Measurements from ENCODE around the gene DCTN2. TPM values are rescaled to one million over a fixed set of nuclear protein-coding genes. Genes with fewer than 3 reads are reported as not detected.
"Not testable (repeated sequence)": the region's sequence is repeated elsewhere in the genome, so short reads cannot be mapped to it uniquely, and the experiment has no call there.

Gene DCTN2
- total RNA-seq, 1 donor from 2014 or later, result 28.9 TPM

DNA sequence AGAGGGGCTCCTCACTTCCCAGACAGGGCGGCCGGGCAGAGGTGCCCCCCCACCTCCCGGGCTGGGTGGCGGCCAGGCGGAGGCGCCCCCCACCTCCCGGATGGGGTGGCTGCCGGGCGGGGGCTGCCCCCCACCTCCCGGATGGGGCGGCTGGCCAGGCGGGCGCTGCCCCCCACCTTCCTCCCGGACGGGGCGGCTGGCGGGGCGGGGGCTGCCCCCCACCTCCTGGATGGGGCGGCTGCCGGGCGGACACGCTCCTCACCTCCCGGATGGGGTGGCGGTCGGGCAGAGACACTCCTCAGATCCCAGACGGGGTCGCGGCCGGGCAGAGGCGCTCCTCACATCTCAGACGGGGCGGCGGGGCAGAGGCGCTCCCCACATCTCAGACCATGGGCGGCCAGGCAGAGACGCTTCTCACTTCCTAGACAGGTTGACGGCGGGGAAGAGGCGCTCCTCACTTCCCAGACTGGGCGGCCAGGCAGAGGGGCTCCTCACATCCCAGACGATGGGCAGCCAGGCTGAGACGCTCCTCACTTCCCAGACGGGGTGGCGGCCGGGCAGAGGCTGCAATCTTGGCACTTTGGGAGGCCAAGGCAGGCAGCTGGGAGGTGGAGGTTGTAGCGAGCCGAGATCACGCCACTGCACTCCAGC is 51.8 kb downstream of the DCTN2 start:
- ATAC-seq; DNase-seq (ENCODE audit: low spot score): not testable (repeated sequence)

DNA sequence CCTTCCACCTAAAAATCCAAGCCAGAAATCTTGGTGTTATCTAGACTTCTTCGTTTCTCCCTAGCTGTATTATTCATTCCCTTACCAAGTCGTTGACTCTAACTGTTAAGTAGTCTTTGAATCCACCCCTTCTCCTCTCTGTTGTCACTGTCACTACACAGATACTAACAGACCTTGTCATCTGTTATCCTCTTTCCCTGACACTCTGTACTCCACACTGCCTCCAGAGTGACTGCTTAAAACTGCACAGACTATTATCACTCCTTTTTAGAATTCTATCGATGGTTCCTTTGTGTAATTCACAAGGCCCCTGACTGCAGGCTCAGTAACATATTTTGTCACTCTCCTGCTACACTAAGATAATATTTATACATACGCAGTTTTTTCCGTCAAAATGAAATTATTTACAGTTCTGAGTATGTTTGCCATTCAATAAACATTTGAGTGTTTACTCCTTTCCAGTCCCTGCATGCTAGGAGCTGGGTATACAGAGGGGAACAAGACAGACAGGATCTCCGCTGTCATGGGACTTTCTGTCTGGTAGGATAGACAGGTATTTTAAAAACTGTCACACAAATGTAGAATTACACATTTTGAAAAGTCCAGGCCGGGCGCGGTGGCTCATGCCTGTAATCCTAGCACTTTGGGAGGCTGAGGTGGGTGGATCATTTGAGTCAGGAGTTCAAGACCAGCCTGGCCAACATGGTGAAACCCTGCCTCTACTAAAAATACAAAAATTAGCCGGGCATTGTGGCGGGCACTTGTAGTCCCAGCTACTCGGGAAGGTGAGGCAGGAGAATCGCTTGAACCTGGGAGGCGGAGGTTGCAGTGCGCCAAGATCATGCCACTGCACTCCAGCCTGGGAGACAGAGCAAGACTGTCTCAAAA is 55.4 kb downstream of the DCTN2 start:
- DNase-seq (ENCODE audit: low spot score), result no peak
- no peak for ATAC-seq

DNA sequence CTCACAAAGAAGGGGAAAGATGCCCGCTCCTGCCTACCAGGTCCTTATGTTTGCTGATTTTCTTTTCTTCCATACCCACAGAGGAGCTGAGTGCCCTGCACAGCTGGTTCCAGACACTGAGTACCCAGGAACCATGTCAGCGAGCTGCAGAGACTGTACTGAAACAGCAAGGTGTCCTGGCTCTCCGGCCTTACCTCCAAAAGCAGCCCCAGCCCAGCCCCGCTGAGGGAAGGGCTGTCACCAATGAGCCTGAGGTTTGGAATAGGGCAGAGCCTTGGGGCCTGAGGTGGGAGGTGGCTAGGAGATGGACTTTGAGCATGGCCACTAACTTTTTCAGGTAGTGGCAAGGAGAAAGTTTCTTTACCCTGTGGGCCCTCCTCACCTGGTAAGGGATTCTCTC is 56.9 kb downstream of the DCTN2 start:
- DNase-seq (ENCODE audit: low spot score) (no peak), ATAC-seq (no peak)

DNA sequence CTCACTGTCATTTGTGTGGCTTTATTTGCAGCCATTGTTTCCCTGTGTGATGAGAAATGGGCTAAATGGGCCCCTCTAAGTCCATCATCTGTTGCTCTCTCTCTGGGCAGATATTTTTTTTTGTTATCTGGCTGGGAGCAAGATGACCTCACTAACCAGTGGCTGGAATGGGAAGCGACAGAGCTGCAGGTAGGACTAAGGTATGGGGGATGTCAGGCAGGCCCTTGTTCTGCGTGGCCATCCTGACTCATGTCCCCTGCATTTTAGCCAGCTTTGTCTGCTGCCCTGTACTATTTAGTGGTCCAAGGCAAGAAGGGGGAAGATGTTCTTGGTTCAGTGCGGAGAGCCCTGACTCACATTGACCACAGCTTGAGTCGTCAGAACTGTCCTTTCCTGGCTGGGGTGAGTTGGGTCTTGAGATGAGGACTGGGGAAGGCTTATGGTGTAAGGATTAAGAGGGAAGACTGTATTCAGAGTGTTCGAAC is 57.8 kb downstream of the DCTN2 start:
- DNase-seq (ENCODE audit: low spot score), result no peak
- ATAC-seq, result no peak

DNA sequence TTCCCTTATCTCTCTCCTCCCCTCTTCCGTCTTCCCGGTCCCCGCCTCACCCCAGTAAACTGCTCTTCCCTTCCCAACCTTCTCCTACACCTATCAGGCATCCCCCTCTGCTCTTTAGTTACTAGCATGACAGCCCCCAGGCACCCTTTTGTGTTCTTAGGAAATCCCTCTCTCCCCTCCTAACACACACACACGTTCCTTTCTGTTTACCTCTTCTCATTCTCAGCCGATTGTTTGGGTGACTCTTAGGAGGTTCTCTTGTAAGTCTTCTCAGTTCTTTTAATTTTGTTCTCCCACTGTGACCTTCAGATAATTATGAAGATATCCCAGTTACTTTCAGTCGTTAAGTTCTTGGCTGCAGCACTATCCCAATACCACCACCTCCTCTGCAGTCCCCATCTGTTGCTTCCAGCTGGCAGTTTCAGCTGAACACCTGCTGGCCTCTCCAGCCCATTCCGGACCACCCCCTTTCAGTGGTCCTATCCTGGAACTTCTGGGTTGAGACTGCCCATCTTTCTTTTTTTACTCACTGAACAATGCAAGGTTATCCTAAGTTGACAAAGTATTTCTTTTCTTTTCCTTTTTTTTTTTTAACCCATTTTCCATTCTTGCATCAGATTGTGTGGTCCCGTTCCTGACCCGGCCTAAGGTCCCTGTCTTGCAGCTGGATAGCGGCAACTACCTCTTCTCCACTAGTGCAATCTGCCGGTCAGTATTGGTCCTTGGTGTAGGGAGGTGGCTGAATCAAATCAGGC is 58.4 kb downstream of the DCTN2 start:
- ATAC-seq, result no peak
- no peak for DNase-seq (ENCODE audit: low spot score)

DNA sequence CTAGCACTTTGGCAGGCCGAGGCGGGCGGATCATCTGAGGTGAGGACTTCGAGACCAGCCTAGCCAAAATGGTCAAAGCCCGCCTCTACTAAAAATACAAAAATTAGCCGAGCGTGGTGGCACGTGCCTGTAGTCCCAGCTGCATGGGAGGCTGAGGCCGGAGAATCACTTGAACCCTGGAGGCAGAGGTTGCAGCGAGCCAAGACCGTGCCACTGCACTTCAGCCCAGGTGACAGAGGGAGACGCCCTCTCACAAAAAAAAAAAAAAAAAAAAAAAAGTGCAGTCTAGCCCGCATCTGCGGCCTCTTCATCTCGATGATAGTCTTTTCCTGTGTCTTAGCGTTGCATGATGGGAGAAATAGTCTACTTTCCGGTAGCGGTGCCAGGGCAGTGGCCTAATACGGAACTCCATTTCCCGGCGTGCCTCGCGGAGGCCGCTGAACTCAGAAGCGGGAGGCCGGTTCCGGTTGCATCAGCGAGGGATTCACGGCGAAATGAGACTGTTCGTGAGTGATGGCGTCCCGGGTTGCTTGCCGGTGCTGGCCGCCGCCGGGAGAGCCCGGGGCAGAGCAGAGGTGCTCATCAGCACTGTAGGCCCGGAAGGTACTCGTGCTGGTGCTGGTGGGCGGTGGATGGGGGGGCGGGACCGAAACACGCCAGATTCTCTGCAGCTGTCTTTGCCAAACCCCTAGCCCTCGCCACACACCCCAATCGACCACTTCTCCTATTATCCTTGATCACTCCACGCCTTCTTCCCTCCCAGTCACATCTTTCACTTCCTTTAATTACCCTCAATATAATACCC is 59.2 kb downstream of the DCTN2 start, which contains the start of gene MARS1:
TSS of gene MARS1 (plus strand) at position 472 of the 805 bp plus-strand sequence. CDS start at position 495, 23 bp downstream.
- DNase-seq (ENCODE audit: low spot score), result peak; percentile 97
- ATAC-seq, result peak; percentile 95

DNA sequence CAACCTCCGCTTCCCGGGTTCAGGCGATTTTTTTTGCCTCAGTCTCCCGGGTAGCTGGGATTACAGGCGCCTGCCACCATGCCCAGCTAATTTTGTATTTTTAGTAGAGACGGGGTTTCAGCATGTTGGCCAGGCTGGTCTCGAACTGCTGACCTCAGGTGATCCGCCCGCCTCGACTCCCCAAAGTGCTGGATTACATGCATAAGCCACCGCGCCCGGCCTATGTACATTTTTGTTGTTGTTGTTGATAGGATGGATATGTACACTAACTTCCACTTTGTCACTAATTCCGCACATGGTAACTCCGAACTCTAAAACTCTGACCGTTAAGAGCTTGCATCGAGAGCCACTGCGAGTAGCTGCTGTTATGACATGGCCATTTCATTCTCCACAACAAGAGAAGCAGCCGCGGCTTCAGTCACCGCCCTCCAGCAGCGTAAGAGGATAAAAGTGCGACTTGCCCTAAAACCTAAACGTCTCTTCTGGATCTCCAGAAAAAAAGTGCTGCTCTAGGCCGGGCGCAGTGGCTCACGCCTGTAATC is 59.9 kb downstream of the DCTN2 start:
- ATAC-seq (no peak), DNase-seq (ENCODE audit: low spot score) (no peak)

DNA sequence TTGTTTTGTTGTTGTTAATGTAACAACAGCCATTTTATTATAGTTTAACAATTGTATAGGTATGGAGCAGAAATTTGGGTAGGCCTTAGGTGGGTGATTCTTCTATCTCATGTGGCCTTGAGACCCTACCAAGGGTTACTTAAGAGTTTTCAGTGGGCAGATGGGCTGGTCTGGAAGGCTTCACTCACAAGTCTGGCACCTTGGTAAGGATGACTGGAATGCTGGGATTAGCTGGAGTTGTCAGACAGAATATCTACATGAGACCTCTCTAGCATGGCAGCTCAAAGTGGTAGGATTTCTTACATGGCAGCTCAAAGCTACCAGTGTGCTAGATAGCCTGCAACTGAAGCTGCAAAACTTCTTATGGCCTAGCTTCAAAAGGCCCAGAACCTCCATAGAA is 61.3 kb downstream of the DCTN2 start:
- DNase-seq (ENCODE audit: low spot score), result no peak
- ATAC-seq, result no peak

DNA sequence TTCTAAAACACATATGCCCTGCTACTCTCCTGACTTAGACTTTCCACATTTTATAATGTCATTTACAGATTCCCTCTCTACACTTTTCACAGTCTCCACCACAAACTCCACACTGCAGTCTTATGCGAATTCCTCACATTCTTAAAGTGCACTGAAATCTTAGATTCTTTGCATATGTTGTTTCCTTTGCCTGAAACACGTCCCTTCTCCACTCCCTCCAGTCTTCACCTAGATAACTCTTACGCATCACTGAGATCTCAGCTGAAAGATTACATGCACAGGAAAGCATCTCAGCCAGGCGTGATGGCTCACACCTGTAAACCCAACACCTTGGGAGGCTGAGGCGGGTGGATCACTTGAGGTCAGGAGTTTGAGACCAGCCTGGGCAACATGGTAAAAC is 63.5 kb downstream of the DCTN2 start:
- no peak for DNase-seq (ENCODE audit: low spot score)

DNA sequence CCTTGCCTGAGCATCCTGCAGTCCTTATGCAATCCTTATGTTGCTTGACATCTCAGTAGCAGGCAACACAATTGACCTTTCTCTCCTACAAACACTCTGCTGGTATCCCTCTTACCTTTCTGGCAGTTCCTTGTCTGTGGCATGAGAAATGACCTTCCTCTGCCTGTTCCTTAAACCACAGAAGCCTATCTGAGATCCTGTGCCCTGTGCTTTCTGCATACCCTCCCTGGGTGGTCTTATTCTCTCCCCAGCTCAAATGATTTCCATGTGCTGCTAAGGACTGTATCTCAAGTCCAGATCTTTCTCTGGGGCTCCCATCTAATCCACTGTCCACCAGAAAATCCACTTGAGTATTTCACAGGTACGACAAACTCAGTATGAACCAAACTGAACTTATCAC is 65.3 kb downstream of the DCTN2 start:
- ATAC-seq (no peak), DNase-seq (ENCODE audit: low spot score) (no peak)

More for the DNA sequence above, 63.5 kb downstream of the DCTN2 start:
- ATAC-seq, result no peak

Other genes with a start within 250 kb of the DCTN2 start
- gene R3HDM2, start 116.1 kb downstream of the DCTN2 start, total RNA-seq, result 38.6 TPM
- 51.9 TPM for gene INHBC, start 112.4 kb downstream of the DCTN2 start, total RNA-seq
- gene INHBE, start 91.9 kb downstream of the DCTN2 start, total RNA-seq, result 81.6 TPM
- 0.20 TPM for gene GLI1, start 87.4 kb downstream of the DCTN2 start, total RNA-seq
- 4.3 TPM for gene ARHGAP9, start 67.3 kb downstream of the DCTN2 start, total RNA-seq
- gene MARS1, start 59.1 kb downstream of the DCTN2 start, total RNA-seq, result 71.1 TPM
- 13.9 TPM for gene DDIT3, start 26.7 kb downstream of the DCTN2 start, total RNA-seq
- gene MBD6, start 24.4 kb downstream of the DCTN2 start, total RNA-seq, result 59.6 TPM
- 0.05 TPM for gene KIF5A, start 2.9 kb upstream of the DCTN2 start, total RNA-seq
- 11.8 TPM for gene PIP4K2C, start 44.0 kb upstream of the DCTN2 start, total RNA-seq
- 2.2 TPM for gene DTX3, start 57.6 kb upstream of the DCTN2 start, total RNA-seq
- 1.5 TPM for gene ARHGEF25, start 64.2 kb upstream of the DCTN2 start, total RNA-seq
- 0.60 TPM for gene B4GALNT1, start 86.0 kb upstream of the DCTN2 start, total RNA-seq
- gene OS9, start 146.9 kb upstream of the DCTN2 start, total RNA-seq, result 230 TPM
- gene AGAP2, start 191.6 kb upstream of the DCTN2 start, total RNA-seq, result 0.83 TPM
- gene TSPAN31, start 197.8 kb upstream of the DCTN2 start, total RNA-seq, result 18.2 TPM
- gene CDK4, start 205.1 kb upstream of the DCTN2 start, total RNA-seq, result 30.8 TPM
- 3.6 TPM for gene MARCHF9, start 207.9 kb upstream of the DCTN2 start, total RNA-seq
- 0.45 TPM for gene CYP27B1, start 219.9 kb upstream of the DCTN2 start, total RNA-seq
- 9.7 TPM for gene METTL1, start 224.9 kb upstream of the DCTN2 start, total RNA-seq
- gene EEF1AKMT3, start 225.4 kb upstream of the DCTN2 start, total RNA-seq, result 6.0 TPM
- gene TSFM, start 235.6 kb upstream of the DCTN2 start, total RNA-seq, result 30.0 TPM